ENCODE results near the gene PIP4K2C.

GRCh38 chr12:57580466-57580795 is 10.6 kb upstream of the PIP4K2C start:
- no peak for TF ChIP-seq CTCF (conservative IDR thresholded peaks at IDR 0.05; ENCODE audit: low read depth in 2 of 2)
- no peak for TF ChIP-seq EZH2 (IDR thresholded peaks at IDR 0.05; ENCODE audit: low read depth, unreplicated experiment)
- no peak for TF ChIP-seq POLR2AphosphoS5 (IDR thresholded peaks at IDR 0.05; ENCODE audit: low read depth)
- TF ChIP-seq EZH2phosphoT487 (IDR thresholded peaks at IDR 0.05; ENCODE audit: unreplicated experiment): no peak
- TF ChIP-seq NANOG (IDR thresholded peaks at IDR 0.05; ENCODE audit: borderline replicate concordance): no peak
- TF ChIP-seq STAT1 (IDR thresholded peaks at IDR 0.05; ENCODE audit: unreplicated experiment): no peak
- TF ChIP-seq ZNF114 (CRISPR knock-in tag; IDR thresholded peaks at IDR 0.05): no peak
- TF ChIP-seq CREB1 (CRISPR knock-in tag; IDR thresholded peaks at IDR 0.05; ENCODE audit: low read depth): no peak
- no peak for TF ChIP-seq ETS1 (IDR thresholded peaks at IDR 0.05)
- TF ChIP-seq JUNB (IDR thresholded peaks at IDR 0.05; ENCODE audit: unreplicated experiment): no peak
- TF ChIP-seq, protein P1, sequence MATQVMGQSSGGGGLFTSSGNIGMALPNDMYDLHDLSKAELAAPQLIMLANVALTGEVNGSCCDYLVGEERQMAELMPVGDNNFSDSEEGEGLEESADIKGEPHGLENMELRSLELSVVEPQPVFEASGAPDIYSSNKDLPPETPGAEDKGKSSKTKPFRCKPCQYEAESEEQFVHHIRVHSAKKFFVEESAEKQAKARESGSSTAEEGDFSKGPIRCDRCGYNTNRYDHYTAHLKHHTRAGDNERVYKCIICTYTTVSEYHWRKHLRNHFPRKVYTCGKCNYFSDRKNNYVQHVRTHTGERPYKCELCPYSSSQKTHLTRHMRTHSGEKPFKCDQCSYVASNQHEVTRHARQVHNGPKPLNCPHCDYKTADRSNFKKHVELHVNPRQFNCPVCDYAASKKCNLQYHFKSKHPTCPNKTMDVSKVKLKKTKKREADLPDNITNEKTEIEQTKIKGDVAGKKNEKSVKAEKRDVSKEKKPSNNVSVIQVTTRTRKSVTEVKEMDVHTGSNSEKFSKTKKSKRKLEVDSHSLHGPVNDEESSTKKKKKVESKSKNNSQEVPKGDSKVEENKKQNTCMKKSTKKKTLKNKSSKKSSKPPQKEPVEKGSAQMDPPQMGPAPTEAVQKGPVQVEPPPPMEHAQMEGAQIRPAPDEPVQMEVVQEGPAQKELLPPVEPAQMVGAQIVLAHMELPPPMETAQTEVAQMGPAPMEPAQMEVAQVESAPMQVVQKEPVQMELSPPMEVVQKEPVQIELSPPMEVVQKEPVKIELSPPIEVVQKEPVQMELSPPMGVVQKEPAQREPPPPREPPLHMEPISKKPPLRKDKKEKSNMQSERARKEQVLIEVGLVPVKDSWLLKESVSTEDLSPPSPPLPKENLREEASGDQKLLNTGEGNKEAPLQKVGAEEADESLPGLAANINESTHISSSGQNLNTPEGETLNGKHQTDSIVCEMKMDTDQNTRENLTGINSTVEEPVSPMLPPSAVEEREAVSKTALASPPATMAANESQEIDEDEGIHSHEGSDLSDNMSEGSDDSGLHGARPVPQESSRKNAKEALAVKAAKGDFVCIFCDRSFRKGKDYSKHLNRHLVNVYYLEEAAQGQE (IDR thresholded peaks at IDR 0.05; ENCODE audit: unreplicated experiment): no peak
- no peak for TF ChIP-seq ZNF331 (CRISPR knock-in tag; IDR thresholded peaks at IDR 0.05; ENCODE audit: low read depth)
